ENCODE data around the gene EEF1A2.

- TF ChIP-seq TAF1 (conservative IDR thresholded peaks at IDR 0.05) = no peak
- TF ChIP-seq CTCF (IDR thresholded peaks at IDR 0.05; ENCODE audit: low read depth, low read length, missing input control) = no peak
- no peak for TF ChIP-seq RXRA (IDR thresholded peaks at IDR 0.05)
- TF ChIP-seq REST (IDR thresholded peaks at IDR 0.05) = no peak
- TF ChIP-seq SP1 (IDR thresholded peaks at IDR 0.05) = no peak
- TF ChIP-seq YY1 (IDR thresholded peaks at IDR 0.05) = no peak
- TF ChIP-seq RAD21 (IDR thresholded peaks at IDR 0.05) = no peak
- no peak for TF ChIP-seq FOXA1 (IDR thresholded peaks at IDR 0.05)
- no peak for TF ChIP-seq MAX (IDR thresholded peaks at IDR 0.05)
- no peak for TF ChIP-seq EGR1 (IDR thresholded peaks at IDR 0.05; ENCODE audit: low read depth in 2 of 2)
These were observed 42.5 kb upstream of the EEF1A2 start for GRCh38 chr20:63541371-63541770.
